Right cardiac atrium (tissue), 5 donors: ENCODE results near the gene OR6K3. TPM values are rescaled to one million over a fixed set of nuclear protein-coding genes. Genes with fewer than 3 reads are reported as not detected.

Source experiments
- ATAC-seq, 2 donors: fragments of 200-7000 bp; cut with Tn5 transposase; one replicate each; pipeline versions ENCODE4 v1.8.0 to v1.9.1; 2020; ENCODE audit warnings: moderate library complexity in 2 of 2, mild to moderate bottlenecking in 1 of 2
- DNase-seq, 3 donors: peaks; one replicate each; pipeline ENCODE4 v3.0.0-alpha.2; 2020
- H3K27ac ChIP-seq: one replicate; pipeline ENCODE4 v1.5.1; 2013; ENCODE audit warnings: mild to moderate bottlenecking, low read length, control low read depth, moderate library complexity
- H3K27me3 ChIP-seq: one replicate; pipeline ENCODE4 v1.6.1; 2013; ENCODE audit not compliant: control insufficient read depth, insufficient read depth
- H3K4me1 ChIP-seq: one replicate; pipeline ENCODE4 v1.6.1; 2013; ENCODE audit warnings: low read length; ENCODE audit not compliant: control insufficient read depth, insufficient read depth
- H3K4me3 ChIP-seq: one replicate; pipeline ENCODE4 v1.5.1; 2013; ENCODE audit warnings: low read length, control low read depth
- H3K9me3 ChIP-seq: one replicate; pipeline ENCODE4 v1.6.1; 2013; ENCODE audit warnings: low read length; ENCODE audit not compliant: control insufficient read depth
- WGBS: extraction: QIAGEN DNeasy Blood & Tissue Kit; methylation state at CpG from one replicate; pipeline ENCODE4 v1.1.7; 2013; 5-methylcytosine and 5-hydroxymethylcytosine counted together
- intact Hi-C, 4 donors: fragments of 100-400 bp; cut with DNase I; formaldehyde crosslinking; loops; one replicate each; pipeline versions ENCODE4 v1.11.0 to v1.14.0; 2022 to 2023
- long read RNA-seq, 4 donors: library from polyadenylated mRNA; unstranded; transcript quantifications; one replicate each; pipeline ENCODE4 v2.0.0, GENCODE V29; 2020 to 2021
- polyA plus RNA-seq: library from polyadenylated mRNA; stranded (reverse); fragments of 200-250 nt; gene quantifications from one replicate; pipeline ENCODE4 v1.2.3, GENCODE V29; 2013
- total RNA-seq, 4 donors: library from RNA; stranded (reverse); fragmentation: NEBNext Ultra II Directional; extraction: Animal tissue kit (Norgen Biotek cat#: 25700); gene quantifications; one replicate each; pipeline ENCODE4 v1.2.1, GENCODE V29; 2021
- donor health status: healthy with polysubstance abuse.
- donor health status: DM: no; HTN: yes; CAD: no.
- donor health status: DM: no; HTN: no; CAD: no.
- donor health status: DM: no; HTN: yes; CAD: no; lungs with severe emphysema.
- donor health status: DM: yes; HTN: yes; CAD: no.

Gene OR6K3
- total RNA-seq (not detected), polyA plus RNA-seq (not detected)
- long read RNA-seq, donor 1: 0 reads
- long read RNA-seq, donor 2: 0 reads
- long read RNA-seq, donor 3: 0 reads
- long read RNA-seq, donor 4: 0 reads

GRCh38 chr1:158720620-158721019 is at the start of gene OR6K3:
TSS of gene OR6K3 (minus strand) at chr1:158720720. CDS start at chr1:158718115, 2,605 bp downstream.
- WGBS: 73% methylated on average over 2 of the region's 2 CpGs
- H3K4me1 ChIP-seq: no peaks in the 10 kb centered on the region
- no peaks in the 10 kb centered on the region for H3K27me3 ChIP-seq
- H3K9me3 ChIP-seq: no peaks in the 10 kb centered on the region
- no peak for ATAC-seq
- H3K4me3 ChIP-seq: no peak within 1 kb of the TSS
- intact Hi-C loops: no loop called here
- no peak for DNase-seq
- no peak within 1 kb of the TSS for H3K27ac ChIP-seq

GRCh38 chr1:158754420-158754819 is 33.9 kb upstream of the OR6K3 start, which contains the start of gene OR6K6:
TSS of gene OR6K6 (plus strand) at chr1:158754720. CDS start at chr1:158754888, 168 bp downstream.
- intact Hi-C loops: no loop called here
- Histone ChIP-seq H3K9me3 (no peaks in the 10 kb centered on the region), H3K4me1 (no peaks in the 10 kb centered on the region), H3K4me3 (no peak within 1 kb of the TSS), H3K27me3 (no peaks in the 10 kb centered on the region), H3K27ac (no peak within 1 kb of the TSS)
- 68% methylated on average over 2 of the region's 2 CpGs for WGBS
- ATAC-seq (no peak), DNase-seq (no peak)

GRCh38 chr1:158752155-158752712 is 31.7 kb upstream of the OR6K3 start:
- DNase-seq: peak in 1 of 3 donors; percentile 37
- Histone ChIP-seq H3K4me3 (no peak overlapping the region), H3K4me1 (no peaks in the 10 kb centered on the region), H3K27me3 (no peaks in the 10 kb centered on the region), H3K27ac (no peak overlapping the region), H3K9me3 (no peaks in the 10 kb centered on the region)
- intact Hi-C loops: no loop called here
- ATAC-seq: peak in 1 of 2 donors; percentile 11
- WGBS: 90% methylated on average over 9 of the region's 9 CpGs

- H3K27ac ChIP-seq: no peak overlapping the region
- no peak overlapping the region for H3K4me3 ChIP-seq
- no peaks in the 10 kb centered on the region for H3K4me1 ChIP-seq
- intact Hi-C loops: no loop called here
- H3K27me3 ChIP-seq: no peaks in the 10 kb centered on the region
- DNase-seq (no peak), ATAC-seq (no peak)
- H3K9me3 ChIP-seq: no peaks in the 10 kb centered on the region
These were observed 15.3 kb upstream of the OR6K3 start for GRCh38 chr1:158735848-158736247.

DNA sequence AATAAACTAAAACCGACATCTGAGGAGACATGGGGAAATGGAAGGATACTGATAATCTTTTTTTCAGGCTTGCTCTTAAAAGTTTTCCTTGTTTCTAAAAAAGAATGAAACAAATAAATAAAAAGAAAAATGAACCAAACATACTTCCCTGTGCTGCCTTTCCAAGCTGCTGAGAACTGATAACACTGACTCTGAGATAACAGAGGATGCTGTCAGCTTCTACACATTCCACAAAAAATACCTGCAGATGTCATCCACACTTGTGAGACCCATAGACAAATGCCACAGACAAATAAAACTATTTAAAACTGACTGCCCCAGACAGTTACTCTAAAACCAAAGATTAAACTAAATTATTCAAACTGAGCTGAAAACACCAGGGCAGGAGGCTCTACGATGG is 12.0 kb upstream of the OR6K3 start:
- intact Hi-C loops: no loop called here
- H3K9me3 ChIP-seq: no peaks in the 10 kb centered on the region
- ATAC-seq (no peak), DNase-seq (no peak)
- no peaks in the 10 kb centered on the region for H3K4me1 ChIP-seq
- 61% methylated on average over 2 of the region's 2 CpGs for WGBS
- no peak overlapping the region for H3K4me3 ChIP-seq
- no peak overlapping the region for H3K27ac ChIP-seq
- H3K27me3 ChIP-seq: no peaks in the 10 kb centered on the region

GRCh38 chr1:158731707-158732106 is 11.2 kb upstream of the OR6K3 start:
- no peaks in the 10 kb centered on the region for H3K27me3 ChIP-seq
- H3K4me3 ChIP-seq: no peak overlapping the region
- DNase-seq (no peak), ATAC-seq (no peak)
- H3K4me1 ChIP-seq: no peaks in the 10 kb centered on the region
- intact Hi-C loops: no loop called here
- H3K9me3 ChIP-seq: no peaks in the 10 kb centered on the region
- WGBS: 88% methylated on average over 4 of the region's 4 CpGs
- H3K27ac ChIP-seq: no peak overlapping the region

GRCh38 chr1:158730453-158730852 is 9.9 kb upstream of the OR6K3 start:
- intact Hi-C loops: no loop called here
- Histone ChIP-seq H3K4me3 (no peak overlapping the region), H3K27ac (no peak overlapping the region), H3K27me3 (no peaks in the 10 kb centered on the region), H3K9me3 (no peaks in the 10 kb centered on the region), H3K4me1 (no peaks in the 10 kb centered on the region)
- ATAC-seq: no peak
- DNase-seq: no peak
- 77% methylated on average over 4 of the region's 4 CpGs for WGBS

- no peak overlapping the region for H3K27ac ChIP-seq
- H3K27me3 ChIP-seq: no peaks in the 10 kb centered on the region
- no peaks in the 10 kb centered on the region for H3K4me1 ChIP-seq
- H3K9me3 ChIP-seq: no peaks in the 10 kb centered on the region
- WGBS: 59% methylated on average over 3 of the region's 3 CpGs
- DNase-seq (no peak), ATAC-seq (no peak)
- H3K4me3 ChIP-seq: no peak overlapping the region
- intact Hi-C loops: no loop called here
These were observed 8.1 kb upstream of the OR6K3 start for GRCh38 chr1:158728510-158729225.

- ATAC-seq: no peak
- intact Hi-C loops: no loop called here
- WGBS: 95% methylated on average over 5 of the region's 5 CpGs
- no peaks in the 10 kb centered on the region for H3K4me1 ChIP-seq
- H3K9me3 ChIP-seq: no peaks in the 10 kb centered on the region
- DNase-seq: no peak
- no peak overlapping the region for H3K4me3 ChIP-seq
- H3K27me3 ChIP-seq: no peaks in the 10 kb centered on the region
- H3K27ac ChIP-seq: no peak overlapping the region
These were observed 3.9 kb upstream of the OR6K3 start for GRCh38 chr1:158724442-158724841.

GRCh38 chr1:158719664-158720063 is 856 bp downstream of the OR6K3 start:
- Histone ChIP-seq H3K4me3 (no peak overlapping the region), H3K27me3 (no peaks in the 10 kb centered on the region), H3K27ac (no peak overlapping the region), H3K4me1 (no peaks in the 10 kb centered on the region), H3K9me3 (no peaks in the 10 kb centered on the region)
- intact Hi-C loops: no loop called here
- ATAC-seq: no peak
- 56% methylated on average over 3 of the region's 3 CpGs for WGBS
- no peak for DNase-seq

- H3K4me3 ChIP-seq: no peak overlapping the region
- ATAC-seq: no peak
- no peaks in the 10 kb centered on the region for H3K4me1 ChIP-seq
- intact Hi-C loops: no loop called here
- H3K9me3 ChIP-seq: no peaks in the 10 kb centered on the region
- WGBS: 81% methylated on average over 6 of the region's 6 CpGs
- no peak for DNase-seq
- no peaks in the 10 kb centered on the region for H3K27me3 ChIP-seq
- no peak overlapping the region for H3K27ac ChIP-seq
These were observed 3.2 kb downstream of the OR6K3 start for GRCh38 chr1:158717344-158717743.
